Islet of Langerhans (tissue), 1 donor: ENCODE results near the gene AKR1E2.

Source experiments
- FAIRE-seq: peaks from one replicate; lab custom pipeline; 2011; peaks lifted over from hg19 to GRCh38; lab: Jason Lieb, UNC

The AKR1E2 gene

DNA sequence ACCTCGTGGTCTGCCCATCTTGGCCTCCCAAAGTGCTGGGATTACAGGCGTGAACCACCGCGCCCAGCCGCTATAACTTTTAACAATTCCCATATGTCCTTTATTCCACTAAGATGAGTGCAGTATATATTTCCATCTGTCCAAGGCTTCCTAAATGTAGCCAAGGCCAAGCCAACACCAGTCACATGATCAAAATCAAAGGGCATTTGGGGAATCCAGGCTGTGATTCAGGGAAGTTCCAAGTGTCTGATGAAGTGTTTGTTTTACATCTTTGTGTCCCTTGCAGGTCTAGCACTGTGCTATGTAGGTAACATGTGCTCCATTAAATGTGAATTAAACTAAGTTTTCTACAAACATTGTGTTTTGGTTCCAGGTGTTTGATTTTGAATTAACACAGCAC is 20.8 kb downstream of the AKR1E2 start:
- FAIRE-seq: no peak

DNA sequence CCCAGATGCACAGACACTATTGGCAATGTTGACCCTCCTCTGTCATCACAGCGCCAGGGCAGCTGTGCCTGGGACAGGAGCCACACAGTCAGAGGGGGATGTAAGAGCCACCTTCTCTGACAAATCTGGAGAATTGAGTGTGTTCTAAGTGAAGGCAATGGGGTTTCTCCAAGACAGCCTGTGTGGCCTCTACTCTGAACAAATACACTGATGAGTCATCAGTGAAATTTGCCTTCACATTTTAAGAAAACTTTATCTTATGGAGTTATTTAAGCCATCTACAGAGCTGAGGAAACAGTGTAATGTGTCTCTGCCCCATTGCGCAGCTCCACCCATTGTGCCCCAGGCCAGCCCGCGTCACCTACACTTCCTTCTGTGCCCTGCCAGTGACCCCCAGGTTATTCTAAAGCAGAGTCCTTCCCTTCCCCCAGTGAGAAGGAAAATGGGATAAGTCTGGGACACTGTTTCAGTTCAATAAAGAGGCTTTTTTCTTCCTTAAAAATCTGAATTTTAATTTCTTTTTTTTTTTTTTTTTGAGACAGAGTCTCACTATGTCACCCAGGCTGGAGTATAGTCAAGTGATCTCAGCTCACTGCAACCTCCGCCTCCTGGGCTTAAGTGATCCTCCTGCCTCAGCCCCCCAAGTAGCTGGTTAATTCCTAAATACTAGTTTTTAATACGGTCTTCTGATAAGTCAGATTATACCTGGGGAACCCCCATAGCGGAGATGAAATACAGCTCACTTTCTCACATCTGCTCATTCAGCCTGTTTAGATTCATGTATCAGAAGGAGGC is 21.8 kb downstream of the AKR1E2 start:
- no peak for FAIRE-seq

- FAIRE-seq: no peak
These were observed 22.5 kb downstream of the AKR1E2 start for GRCh38 chr10:4848356-4849041.

DNA sequence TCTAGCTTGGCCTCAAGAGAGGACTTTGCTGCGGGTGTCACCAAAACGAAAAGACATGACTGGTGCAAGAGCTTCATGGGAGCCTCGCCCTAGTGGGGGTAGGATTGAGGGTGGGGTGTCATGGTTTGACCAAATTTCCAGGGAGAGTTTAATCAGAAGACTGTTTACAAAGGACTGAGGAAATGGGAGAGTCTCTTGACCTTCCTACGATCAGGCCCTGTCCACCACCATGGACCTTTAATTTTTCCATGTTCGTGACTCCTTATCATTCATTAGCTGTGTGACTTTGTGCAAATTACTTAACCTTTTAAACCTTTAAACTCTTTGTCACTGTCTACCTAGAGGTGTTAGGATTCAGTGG is 23.0 kb downstream of the AKR1E2 start:
- FAIRE-seq: no peak

DNA sequence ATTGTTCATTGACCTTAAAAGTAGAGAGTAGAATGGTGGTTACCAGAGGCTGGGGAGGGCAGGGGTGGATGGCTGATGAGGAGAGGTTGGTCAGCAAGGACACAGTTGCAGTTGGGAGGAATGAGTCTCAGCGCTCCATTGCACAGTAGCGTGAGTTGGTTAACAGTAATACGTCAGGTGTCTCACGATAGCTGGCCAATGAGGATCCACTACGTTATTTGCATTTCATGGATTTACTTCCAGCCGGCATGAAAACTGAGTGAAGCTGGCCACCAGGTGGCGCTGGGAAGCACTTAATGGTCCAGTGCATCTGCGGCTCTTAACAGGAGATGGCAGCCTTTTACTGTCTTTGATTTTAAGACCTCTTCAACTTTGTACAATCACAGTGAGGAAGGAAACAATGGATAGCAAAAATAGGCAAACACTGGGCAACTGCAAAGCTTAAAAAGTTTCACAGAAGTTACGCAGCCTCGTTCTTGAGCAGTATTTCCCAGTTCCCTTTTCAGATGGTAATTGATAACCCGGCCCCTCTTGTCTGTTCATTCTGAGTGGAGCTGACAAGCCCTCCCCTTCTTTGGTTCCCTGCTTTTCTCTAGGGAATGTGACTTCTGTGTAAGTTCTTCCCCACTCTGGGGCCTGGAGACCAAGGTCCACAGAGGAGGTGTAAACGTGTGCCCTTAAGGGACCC is 23.7 kb downstream of the AKR1E2 start:
- peak; percentile 80 for FAIRE-seq

- FAIRE-seq: no peak
These were observed 24.4 kb downstream of the AKR1E2 start for GRCh38 chr10:4850397-4850796.

DNA sequence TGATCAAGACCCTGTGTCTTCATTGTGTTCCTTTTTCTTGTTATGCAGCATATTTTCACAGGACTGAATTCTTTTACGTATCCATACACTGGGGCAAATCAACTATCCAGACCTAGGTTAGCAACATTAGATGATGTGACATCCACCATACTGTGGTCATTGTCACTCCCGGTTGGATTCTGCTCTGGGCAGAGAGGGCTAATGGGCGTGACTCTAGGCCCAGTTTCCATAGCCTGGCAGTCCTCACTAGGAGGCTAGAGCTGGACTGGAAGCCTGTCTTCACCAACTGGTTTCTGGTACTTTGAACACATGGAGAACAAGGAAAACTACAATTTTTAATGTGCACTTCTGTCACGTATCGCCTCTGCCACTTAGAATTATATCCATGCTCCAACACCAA is 25.2 kb downstream of the AKR1E2 start:
- no peak for FAIRE-seq

- FAIRE-seq: peak; percentile 89
These were observed 25.8 kb downstream of the AKR1E2 start for GRCh38 chr10:4851846-4852245.

DNA sequence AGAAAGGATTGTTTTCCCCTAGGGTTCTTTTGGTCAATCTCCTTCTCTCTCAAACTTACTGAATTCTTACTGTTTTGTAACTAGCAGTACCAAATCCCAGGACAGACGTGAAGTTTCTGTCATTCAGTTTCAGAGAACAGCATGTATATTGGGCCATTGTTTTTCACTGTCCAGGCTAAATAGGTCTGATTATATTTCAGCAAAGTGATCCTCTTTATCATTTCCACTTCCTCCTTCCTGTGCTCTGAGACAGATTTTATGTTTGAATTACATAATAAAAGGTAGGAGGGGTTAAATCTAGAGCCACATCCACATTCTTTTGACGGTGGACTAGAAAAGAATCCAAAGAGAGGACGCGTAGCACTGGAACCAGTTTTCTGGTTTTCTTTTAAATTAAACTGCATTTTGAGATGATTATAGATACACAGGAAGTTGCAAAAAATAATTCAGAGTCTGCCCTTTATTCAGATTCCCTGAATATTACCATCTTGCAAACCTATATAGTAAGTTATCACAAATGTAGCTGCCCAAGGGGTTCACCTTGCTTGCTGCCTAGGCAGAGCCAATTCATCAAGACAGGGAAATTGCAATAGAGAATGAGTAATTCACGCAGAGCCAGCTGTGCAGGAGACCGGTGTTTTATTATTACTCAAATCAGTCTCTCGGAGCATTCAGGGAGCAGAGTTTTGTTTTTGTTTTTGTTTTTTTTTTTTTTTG is 40.1 kb downstream of the AKR1E2 start:
- no peak for FAIRE-seq

GRCh38 chr10:4867109-4867519 is 41.1 kb downstream of the AKR1E2 start:
- FAIRE-seq: no peak

DNA sequence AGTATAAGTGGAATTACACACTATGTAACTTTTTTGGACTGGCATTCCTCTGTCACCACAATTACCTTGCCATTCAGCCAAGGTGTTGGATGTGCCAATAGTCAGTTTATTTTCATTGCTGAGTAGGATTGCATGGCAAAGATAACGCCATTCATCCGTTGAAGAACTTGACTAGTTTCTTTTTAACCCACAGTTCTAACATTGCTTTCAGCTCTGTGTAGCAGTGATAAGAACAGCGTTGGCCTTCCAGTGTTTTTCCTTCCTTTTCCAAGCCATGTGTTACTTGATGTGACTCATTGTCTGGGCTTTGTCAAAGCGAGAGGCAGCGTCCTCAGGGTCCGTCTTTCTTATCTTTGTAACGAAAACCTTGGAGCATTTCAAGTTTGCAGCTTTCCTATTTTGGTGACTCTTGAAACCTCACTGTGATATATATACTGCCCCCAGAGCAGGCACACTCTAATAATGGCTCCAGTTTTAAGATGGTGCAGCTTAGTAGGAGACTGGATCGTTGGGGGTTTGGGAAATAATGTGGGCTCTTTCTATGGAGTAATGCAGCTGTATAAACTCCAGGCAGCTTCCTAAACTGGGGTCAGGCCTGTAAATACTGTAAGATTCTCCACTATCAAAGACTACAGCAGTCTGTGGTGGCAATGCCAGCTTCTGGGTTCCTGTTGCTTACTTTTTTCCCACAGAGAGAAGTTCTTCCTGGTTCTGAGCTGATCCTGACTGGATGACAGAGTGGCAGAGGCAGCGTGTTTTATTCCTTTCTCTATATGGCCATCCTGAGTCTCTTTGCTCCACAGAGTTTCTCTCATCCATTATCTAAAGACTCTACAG is 41.7 kb downstream of the AKR1E2 start:
- no peak for FAIRE-seq

- no peak for FAIRE-seq
These were observed 42.3 kb downstream of the AKR1E2 start for GRCh38 chr10:4868357-4868657.

DNA sequence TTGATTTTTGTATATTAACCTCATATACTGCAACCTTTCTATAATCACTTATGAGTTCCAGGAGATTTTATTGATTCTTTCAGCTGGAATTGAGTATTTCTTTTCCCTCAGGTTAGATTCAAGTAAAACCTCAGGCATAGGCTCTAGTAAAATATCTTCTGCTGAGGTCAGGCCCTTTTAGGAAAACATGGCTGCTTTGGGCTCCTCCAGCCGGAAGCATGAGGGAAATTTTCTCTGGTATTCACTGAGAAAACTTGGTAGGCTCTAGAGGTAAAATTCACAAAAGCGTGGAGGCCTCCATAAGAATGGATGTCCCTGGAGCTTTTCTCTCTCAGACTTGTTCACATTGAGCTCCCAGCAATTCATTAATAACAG is 56.7 kb downstream of the AKR1E2 start:
- FAIRE-seq: no peak

DNA sequence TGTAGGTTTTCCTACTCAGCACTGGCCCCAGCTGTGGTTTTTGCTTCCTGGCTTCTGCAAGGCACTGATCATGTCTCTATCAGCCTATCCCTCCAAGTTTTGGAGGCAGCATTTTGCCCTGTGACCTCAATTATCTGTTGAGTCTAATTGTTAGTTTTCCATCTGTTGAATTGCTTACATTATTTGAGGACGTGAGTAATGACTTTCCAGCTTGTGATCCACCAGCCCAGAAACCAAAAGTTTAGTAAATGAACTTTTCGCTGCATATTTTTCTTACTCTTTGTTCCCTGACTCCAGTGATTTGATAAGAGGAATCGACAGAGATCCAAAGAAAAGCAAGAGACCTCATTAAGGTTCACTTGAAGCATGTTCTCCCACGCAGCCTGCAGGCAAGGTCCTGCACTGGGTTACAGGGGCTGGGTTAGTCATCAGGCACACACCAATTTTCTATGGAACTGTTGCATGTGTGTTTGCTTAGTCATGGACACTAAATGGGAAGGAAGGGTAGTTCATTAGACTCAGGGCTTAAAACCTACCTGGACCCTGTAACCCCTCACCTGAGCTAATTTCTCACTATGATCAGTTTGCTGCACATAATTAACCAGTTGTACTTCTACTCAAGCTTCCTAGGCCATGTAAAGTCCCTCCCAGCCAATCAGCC is 57.2 kb downstream of the AKR1E2 start:
- no peak for FAIRE-seq

- no peak for FAIRE-seq
These were observed 59.2 kb downstream of the AKR1E2 start for GRCh38 chr10:4885162-4885561.

DNA sequence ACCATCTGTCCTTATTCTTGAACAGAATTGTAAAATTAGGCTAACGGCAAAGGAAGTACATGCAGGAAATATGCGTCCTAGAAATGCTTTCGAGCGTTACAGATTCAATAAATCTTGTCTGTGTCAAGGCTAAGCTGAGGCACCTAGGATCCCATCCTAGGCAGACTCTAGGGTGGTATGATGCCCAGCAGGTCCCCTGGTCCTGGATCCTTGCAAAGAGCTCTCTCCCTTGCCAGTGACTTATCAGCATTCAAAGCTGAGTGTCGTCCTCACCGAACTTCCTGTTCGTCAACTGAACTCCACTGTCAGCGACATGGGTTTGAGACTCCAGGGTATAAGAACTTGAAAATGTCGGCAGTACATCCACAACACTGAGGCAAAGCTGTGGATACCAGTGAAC is 61.5 kb downstream of the AKR1E2 start:
- FAIRE-seq: no peak

GRCh38 chr10:4888236-4888635 is 62.2 kb downstream of the AKR1E2 start:
- FAIRE-seq: no peak

GRCh38 chr10:4889959-4890358 is 64.0 kb downstream of the AKR1E2 start:
- no peak for FAIRE-seq

DNA sequence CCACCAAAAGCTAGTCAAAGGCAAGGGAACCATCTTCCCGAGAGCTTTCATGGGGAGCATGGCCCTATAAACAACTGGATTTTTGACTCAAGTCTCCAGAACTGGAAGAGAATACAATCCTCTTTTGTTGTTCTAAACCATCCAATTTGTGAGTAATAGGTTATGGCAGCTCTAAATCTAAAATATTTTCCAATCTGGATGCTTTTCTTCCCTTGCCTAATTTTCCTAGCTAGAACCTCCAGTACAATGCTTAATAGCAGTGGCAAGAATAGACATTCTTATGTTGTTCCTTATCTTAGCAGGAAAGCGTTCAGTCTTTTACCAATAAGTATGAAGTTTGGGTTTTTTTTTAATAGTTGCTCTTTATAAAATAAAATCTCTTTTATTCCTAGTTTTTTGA is 66.7 kb downstream of the AKR1E2 start:
- no peak for FAIRE-seq

GRCh38 chr10:4894335-4894734 is 68.3 kb downstream of the AKR1E2 start:
- FAIRE-seq: no peak
